ENCODE measurements around the gene C10orf88. TPM values are rescaled to one million over a fixed set of nuclear protein-coding genes. Genes with fewer than 3 reads are reported as not detected.

C10orf88 gene
- total RNA-seq, 4 donors from 2014 or later: 4.0 to 12.9 (median 7.1) TPM

DNA sequence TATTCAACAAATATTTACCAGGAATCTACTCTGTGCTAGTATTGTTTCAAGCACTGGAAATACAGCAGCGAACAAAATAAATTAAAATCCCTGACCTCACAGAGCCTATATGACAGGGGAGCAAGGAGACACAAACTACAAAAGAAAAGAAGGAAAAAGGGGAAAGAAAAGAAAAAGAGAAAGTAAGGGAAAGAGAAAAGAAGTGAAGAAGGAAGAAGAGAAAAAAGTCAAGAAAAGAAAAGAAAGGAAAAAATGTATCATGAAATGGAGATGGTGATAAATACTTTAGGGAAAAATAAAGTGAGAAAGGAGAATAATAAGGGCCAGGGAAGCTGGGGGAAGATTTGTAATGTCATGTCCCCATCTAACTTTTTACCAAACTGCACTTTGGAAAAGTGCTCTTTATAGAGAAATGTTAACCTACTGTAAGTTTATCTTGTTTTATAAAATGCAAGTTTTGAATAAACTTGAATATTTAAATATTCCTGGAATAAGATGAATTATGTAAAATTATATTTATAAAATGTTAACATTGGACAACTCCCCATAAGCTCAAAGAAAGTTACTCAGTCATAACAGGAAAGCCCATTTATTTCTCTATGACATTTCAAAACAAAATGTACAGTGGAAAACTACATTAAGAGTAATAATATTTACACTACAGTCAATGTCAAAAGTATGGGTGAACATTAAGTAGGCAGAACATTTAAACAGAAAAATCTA is 14.7 kb downstream of the C10orf88 start:
- Histone ChIP-seq H3K4me3 (no peak overlapping the region), H3K27ac (no peak overlapping the region), H3K27me3 (no peaks in the 10 kb centered on the region), H3K9me3 (no peaks in the 10 kb centered on the region), H3K4me1 (peaks cover 0 to 7% (median 0%) of the 10 kb centered on the region in 3 donors), H3K36me3 (peaks cover 5 to 37% of the 10 kb centered on the region in 2 donors)
- no peak for ATAC-seq
- WGBS, 2 donors (ENCODE audit: low coverage in 1 of 2): 89% methylated on average over 1 of the region's 1 CpG
- TF ChIP-seq POLR2AphosphoS5 (IDR thresholded peaks at IDR 0.05) (no peak), EP300 (IDR thresholded peaks at IDR 0.05) (no peak), POLR2A (IDR thresholded peaks at IDR 0.05) (no peak)
- TF ChIP-seq, protein P1, sequence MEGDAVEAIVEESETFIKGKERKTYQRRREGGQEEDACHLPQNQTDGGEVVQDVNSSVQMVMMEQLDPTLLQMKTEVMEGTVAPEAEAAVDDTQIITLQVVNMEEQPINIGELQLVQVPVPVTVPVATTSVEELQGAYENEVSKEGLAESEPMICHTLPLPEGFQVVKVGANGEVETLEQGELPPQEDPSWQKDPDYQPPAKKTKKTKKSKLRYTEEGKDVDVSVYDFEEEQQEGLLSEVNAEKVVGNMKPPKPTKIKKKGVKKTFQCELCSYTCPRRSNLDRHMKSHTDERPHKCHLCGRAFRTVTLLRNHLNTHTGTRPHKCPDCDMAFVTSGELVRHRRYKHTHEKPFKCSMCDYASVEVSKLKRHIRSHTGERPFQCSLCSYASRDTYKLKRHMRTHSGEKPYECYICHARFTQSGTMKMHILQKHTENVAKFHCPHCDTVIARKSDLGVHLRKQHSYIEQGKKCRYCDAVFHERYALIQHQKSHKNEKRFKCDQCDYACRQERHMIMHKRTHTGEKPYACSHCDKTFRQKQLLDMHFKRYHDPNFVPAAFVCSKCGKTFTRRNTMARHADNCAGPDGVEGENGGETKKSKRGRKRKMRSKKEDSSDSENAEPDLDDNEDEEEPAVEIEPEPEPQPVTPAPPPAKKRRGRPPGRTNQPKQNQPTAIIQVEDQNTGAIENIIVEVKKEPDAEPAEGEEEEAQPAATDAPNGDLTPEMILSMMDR (IDR thresholded peaks at IDR 0.05): no peak

DNA sequence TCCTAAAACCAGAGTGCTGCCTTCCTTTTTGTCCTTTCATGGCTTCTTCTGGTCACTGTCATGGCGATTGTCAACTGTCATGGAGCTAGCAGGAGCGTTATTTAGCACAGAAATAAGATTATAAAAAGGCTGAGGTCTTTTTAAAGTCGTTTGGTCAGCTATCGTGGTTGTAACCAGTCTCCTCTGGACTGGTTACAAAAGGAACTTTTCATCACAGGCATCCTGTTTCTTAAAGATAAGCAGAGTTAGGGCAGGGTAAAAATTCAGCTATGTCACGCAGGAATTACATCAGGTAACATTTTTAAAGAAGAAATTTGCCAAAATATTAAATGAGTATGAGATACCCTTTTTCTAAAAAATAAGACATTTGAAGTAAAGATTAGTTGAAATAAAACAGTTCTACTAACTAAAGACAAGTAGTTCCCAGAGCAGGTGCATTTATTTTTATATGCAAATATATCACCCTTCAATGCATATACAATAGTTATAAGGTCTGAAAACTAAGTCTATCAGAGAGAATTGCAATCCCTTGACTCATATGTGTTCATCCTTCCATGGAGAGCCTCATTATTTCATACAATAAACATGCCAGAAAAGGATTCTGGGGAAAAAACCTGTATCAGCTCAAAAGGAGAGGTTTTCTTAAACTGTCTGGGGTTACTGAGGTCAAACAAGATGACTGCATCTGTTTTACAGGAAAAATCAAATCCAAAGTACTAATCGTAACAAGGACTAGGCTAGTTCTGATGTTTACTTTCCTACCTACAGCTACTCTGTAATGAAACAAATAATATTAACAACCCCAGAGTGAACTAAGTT is 22.7 kb downstream of the C10orf88 start:
- Histone ChIP-seq H3K36me3 (peaks cover 0 to 17% of the 10 kb centered on the region in 2 donors), H3K4me3 (no peak overlapping the region)
- no peak for ATAC-seq

DNA sequence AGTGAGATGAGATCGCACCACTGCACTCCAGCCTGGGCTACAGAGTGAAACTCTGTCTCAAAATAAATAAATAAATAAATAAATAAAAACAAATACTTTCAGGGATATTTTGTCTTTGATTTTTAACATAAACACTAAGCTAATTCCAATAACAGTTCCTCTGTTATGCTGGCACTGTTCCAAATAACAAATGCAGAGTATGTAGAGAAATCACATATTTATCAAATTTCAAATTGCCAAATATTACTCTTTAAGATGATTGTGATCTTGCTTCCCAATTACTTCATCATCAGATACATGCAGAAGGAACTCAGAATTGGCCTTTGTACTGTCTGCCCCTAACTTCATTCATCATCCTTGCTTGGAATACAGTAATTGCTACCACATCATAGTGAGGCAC is 23.9 kb downstream of the C10orf88 start:
- ATAC-seq: no peak
- 100% methylated on average over 1 of the region's 1 CpG for WGBS, 2 donors (ENCODE audit: low coverage in 1 of 2)

More for the DNA sequence above, 22.7 kb downstream of the C10orf88 start:
- Histone ChIP-seq H3K4me1 (no peaks in the 10 kb centered on the region), H3K27ac (no peak overlapping the region), H3K9me3 (no peaks in the 10 kb centered on the region), H3K27me3 (no peaks in the 10 kb centered on the region)
- 70 to 72% methylated on average over 6 of the region's 6 CpGs for WGBS, 2 donors (ENCODE audit: low coverage in 1 of 2)
- TF ChIP-seq, protein P1 (IDR thresholded peaks at IDR 0.05): no peak
- TF ChIP-seq EP300 (IDR thresholded peaks at IDR 0.05): no peak
- no peak for TF ChIP-seq POLR2AphosphoS5 (IDR thresholded peaks at IDR 0.05)

DNA sequence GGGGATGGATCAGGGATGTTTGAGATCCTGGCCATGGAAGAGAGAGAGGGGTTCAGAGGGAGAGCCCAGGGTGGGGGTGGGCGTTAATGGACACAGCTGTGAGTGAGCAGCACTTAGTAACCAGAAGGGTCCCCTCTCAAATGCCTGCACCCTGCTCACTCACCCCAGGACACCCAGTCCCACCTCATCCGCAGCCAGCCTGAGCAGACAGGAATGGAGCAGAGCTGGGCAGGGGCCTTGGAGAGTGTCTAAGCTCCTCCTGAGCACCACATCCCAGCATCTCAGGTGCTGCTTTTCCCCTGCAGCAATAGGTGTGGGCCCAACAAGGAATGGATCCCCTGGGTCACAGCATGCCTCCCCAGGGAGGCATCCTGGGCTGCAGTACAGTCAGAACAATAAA is 38.3 kb downstream of the C10orf88 start:
- H3K4me3 ChIP-seq: no peak overlapping the region
- H3K27ac ChIP-seq: no peak overlapping the region
- WGBS, 2 donors (ENCODE audit: low coverage in 1 of 2): no CpG with 5 or more reads among the region's 2 CpGs
- ATAC-seq: no peak
- H3K27me3 ChIP-seq: no peaks in the 10 kb centered on the region
- no peaks in the 10 kb centered on the region for H3K9me3 ChIP-seq
- no peaks in the 10 kb centered on the region for H3K4me1 ChIP-seq
- H3K36me3 ChIP-seq: no peaks in the 10 kb centered on the region
- TF ChIP-seq EP300 (IDR thresholded peaks at IDR 0.05) (no peak), POLR2A (IDR thresholded peaks at IDR 0.05) (no peak), POLR2AphosphoS5 (IDR thresholded peaks at IDR 0.05) (no peak)
- TF ChIP-seq, protein P1 (IDR thresholded peaks at IDR 0.05): no peak

More for the DNA sequence above, 23.9 kb downstream of the C10orf88 start:
- Histone ChIP-seq H3K27me3 (no peaks in the 10 kb centered on the region), H3K4me1 (no peaks in the 10 kb centered on the region), H3K36me3 (peaks cover 0 to 12% of the 10 kb centered on the region in 2 donors), H3K9me3 (no peaks in the 10 kb centered on the region), H3K4me3 (no peak overlapping the region), H3K27ac (no peak overlapping the region)
- TF ChIP-seq POLR2A (IDR thresholded peaks at IDR 0.05): no peak
- no peak for TF ChIP-seq POLR2AphosphoS5 (IDR thresholded peaks at IDR 0.05)
- TF ChIP-seq, protein P1 (IDR thresholded peaks at IDR 0.05): no peak
- TF ChIP-seq EP300 (IDR thresholded peaks at IDR 0.05): no peak
